Endodermal cell (in vitro differentiated cells): ENCODE measurements around the gene KCNG4. TPM values are rescaled to one million over a fixed set of nuclear protein-coding genes. Genes with fewer than 3 reads are reported as not detected.

Experiments
- DNase-seq: peaks from one replicate; pipeline ENCODE4 v3.0.0-alpha.2; 2017
- H3K27ac ChIP-seq: 2 replicates; pipeline ENCODE4 v1.5.1; 2013; ENCODE audit warnings: mild to moderate bottlenecking, low read depth, low read length, moderate library complexity
- H3K27me3 ChIP-seq: 2 replicates; pipeline ENCODE4 v1.6.1; 2013; ENCODE audit warnings: mild to moderate bottlenecking, low read length, moderate library complexity; ENCODE audit not compliant: insufficient read depth, control insufficient read depth, poor library complexity, severe bottlenecking
- H3K36me3 ChIP-seq: 2 replicates; pipeline ENCODE4 v1.7.0; 2013; ENCODE audit warnings: mild to moderate bottlenecking, low read length, moderate library complexity; ENCODE audit not compliant: control insufficient read depth, insufficient read depth
- H3K4me1 ChIP-seq: one replicate; pipeline ENCODE4 v1.7.0; 2013; ENCODE audit warnings: low read length; ENCODE audit not compliant: control insufficient read depth, insufficient read depth
- H3K4me3 ChIP-seq: 2 replicates; pipeline ENCODE4 v1.5.1; 2013; ENCODE audit warnings: mild to moderate bottlenecking, low read length, moderate library complexity
- H3K9ac ChIP-seq: 2 replicates; pipeline ENCODE4 v1.6.1; 2013; ENCODE audit warnings: mild to moderate bottlenecking, low read length, moderate library complexity; ENCODE audit not compliant: poor library complexity, severe bottlenecking; ENCODE audit errors: extremely low read depth
- H3K9me3 ChIP-seq: 2 replicates; pipeline ENCODE4 v1.6.1; 2013; ENCODE audit warnings: mild to moderate bottlenecking, low read length, moderate library complexity; ENCODE audit not compliant: control insufficient read depth
- H3K27ac Mint-ChIP-seq: 2 replicates; pipeline ENCODE4 v1.8.0; 2020; ENCODE audit warnings: mixed read lengths
- H3K27me3 Mint-ChIP-seq: 2 replicates; pipeline ENCODE4 v1.8.0; 2021; ENCODE audit warnings: mild to moderate bottlenecking, mixed read lengths; ENCODE audit not compliant: insufficient read depth
- H3K36me3 Mint-ChIP-seq: 2 replicates; pipeline ENCODE4 v1.8.0; 2020; ENCODE audit warnings: low read depth, mixed read lengths
- H3K4me1 Mint-ChIP-seq: 2 replicates; pipeline ENCODE4 v1.8.0; 2020; ENCODE audit warnings: mixed read lengths
- H3K4me3 Mint-ChIP-seq: 2 replicates; pipeline ENCODE4 v1.8.0; 2020; ENCODE audit warnings: mild to moderate bottlenecking, moderate library complexity, mixed read lengths
- H3K9me3 Mint-ChIP-seq: 2 replicates; pipeline ENCODE4 v1.8.0; 2020; ENCODE audit warnings: mild to moderate bottlenecking, mixed read lengths
- CTCF ChIP-seq: fragments of 200-600 bp; sonication (generic); conservative IDR thresholded peaks from 2 replicates; pipeline ENCODE4 v1.5.0; 2021; ENCODE audit warnings: antibody characterized with exemption, mild to moderate bottlenecking
- WGBS, 2 experiments: methylation state at CpG; one replicate each; pipeline versions ENCODE4 v1.1.5 to v1.1.7; 2013; ENCODE audit warnings: missing lambda C conversion rate in 2 of 2, mixed read lengths in 1 of 2; ENCODE audit not compliant: insufficient coverage in 1 of 2, insufficient read length in 1 of 2; 5-methylcytosine and 5-hydroxymethylcytosine counted together
- total RNA-seq, 2 donors: library from RNA; stranded (reverse); fragmentation: NEBNext Ultra II Directional in 1 of 2; extraction: Animal tissue kit (Norgen Biotek cat#: 25700) in 1 of 2; gene quantifications; 2 replicates in 1 of 2; 3 replicates in 1 of 2; pipeline ENCODE4 v1.2.1, GENCODE V29; 2021

KCNG4 gene
- total RNA-seq, 2 donors from 2014 or later = not detected

GRCh38 chr16:84234321-84235241 is 5.2 kb downstream of the KCNG4 start:
- H3K9ac ChIP-seq = no peak overlapping the region
- H3K27me3 ChIP-seq = no peaks in the 10 kb centered on the region
- no peaks in the 10 kb centered on the region for H3K9me3 ChIP-seq
- WGBS, 2 experiments = 91 to 92% methylated on average over 20 to 21 of the region's 21 CpGs
- H3K4me3 Mint-ChIP-seq = no peak overlapping the region
- H3K27me3 Mint-ChIP-seq = peaks cover 10% of the 10 kb centered on the region
- H3K4me1 Mint-ChIP-seq = no peaks in the 10 kb centered on the region
- no peak overlapping the region for H3K27ac Mint-ChIP-seq
- H3K4me1 ChIP-seq = no peaks in the 10 kb centered on the region
- no peak for DNase-seq
- H3K27ac ChIP-seq = peak overlapping the region; percentile 84
- no peaks in the 10 kb centered on the region for H3K36me3 Mint-ChIP-seq
- TF ChIP-seq CTCF = no peak
- no peaks in the 10 kb centered on the region for H3K36me3 ChIP-seq
- no peaks in the 10 kb centered on the region for H3K9me3 Mint-ChIP-seq
- H3K4me3 ChIP-seq = no peak overlapping the region

- no peaks in the 10 kb centered on the region for H3K9me3 ChIP-seq
- no peaks in the 10 kb centered on the region for H3K9me3 Mint-ChIP-seq
- H3K27me3 Mint-ChIP-seq = peaks cover 5% of the 10 kb centered on the region
- H3K27me3 ChIP-seq = no peaks in the 10 kb centered on the region
- no peak for DNase-seq
- H3K36me3 Mint-ChIP-seq = no peaks in the 10 kb centered on the region
- no peaks in the 10 kb centered on the region for H3K4me1 Mint-ChIP-seq
- no peak overlapping the region for H3K4me3 Mint-ChIP-seq
- H3K9ac ChIP-seq = no peak overlapping the region
- no peak for TF ChIP-seq CTCF
- no peaks in the 10 kb centered on the region for H3K4me1 ChIP-seq
- 86 to 87% methylated on average over 8 to 9 of the region's 9 CpGs for WGBS, 2 experiments
- no peak overlapping the region for H3K27ac Mint-ChIP-seq
- H3K4me3 ChIP-seq = no peak overlapping the region
- no peak overlapping the region for H3K27ac ChIP-seq
- H3K36me3 ChIP-seq = no peaks in the 10 kb centered on the region
These were observed 6.1 kb downstream of the KCNG4 start for GRCh38 chr16:84233748-84234147.

GRCh38 chr16:84232969-84233368 is 6.8 kb downstream of the KCNG4 start:
- H3K4me1 ChIP-seq = no peaks in the 10 kb centered on the region
- H3K27ac ChIP-seq = no peak overlapping the region
- H3K36me3 ChIP-seq = no peaks in the 10 kb centered on the region
- no peak for TF ChIP-seq CTCF
- Mint-ChIP-seq H3K4me3 (no peak overlapping the region), H3K27ac (no peak overlapping the region), H3K36me3 (no peaks in the 10 kb centered on the region), H3K27me3 (peaks cover 4% of the 10 kb centered on the region), H3K9me3 (no peaks in the 10 kb centered on the region), H3K4me1 (no peaks in the 10 kb centered on the region)
- no peaks in the 10 kb centered on the region for H3K27me3 ChIP-seq
- no peak overlapping the region for H3K4me3 ChIP-seq
- H3K9me3 ChIP-seq = no peaks in the 10 kb centered on the region
- H3K9ac ChIP-seq = no peak overlapping the region
- no peak for DNase-seq
- WGBS, 2 experiments = 93 to 98% methylated on average over 5 of the region's 5 CpGs
